HG03378 (cell line): ENCODE data around the gene LRRC74B.
A peak's percentile ranks its signal among the peaks of the same experiment; 100 is the strongest.
"Not testable (repeated sequence)": the region's sequence is repeated elsewhere in the genome, so short reads cannot be mapped to it uniquely, and the experiment has no call there.

Experiments used
- ATAC-seq: cut with Tn5 transposase; IDR thresholded peaks from one replicate; pipeline ENCODE4 v1.9.1; 2021; ENCODE audit warnings: mild to moderate bottlenecking, moderate library complexity; ENCODE audit not compliant: unreplicated experiment

LRRC74B gene, protein sequence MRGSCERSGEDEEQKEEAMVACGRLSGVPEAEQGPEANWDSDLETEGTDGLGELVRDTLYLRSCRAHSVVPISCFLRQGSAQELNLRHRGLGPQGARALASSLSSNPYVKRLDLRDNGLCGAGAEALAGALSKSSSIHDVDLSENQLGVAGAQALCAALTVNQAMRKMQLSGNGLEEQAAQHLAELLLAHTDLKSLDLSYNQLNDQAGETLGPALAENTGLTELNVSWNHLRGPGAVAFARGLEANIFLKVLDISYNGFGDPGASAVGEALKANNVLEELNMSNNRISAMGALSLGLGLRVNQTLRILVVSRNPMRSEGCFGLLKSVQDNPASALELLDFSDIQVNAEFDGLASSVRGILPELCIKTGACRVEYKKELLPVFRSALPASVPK

DNA sequence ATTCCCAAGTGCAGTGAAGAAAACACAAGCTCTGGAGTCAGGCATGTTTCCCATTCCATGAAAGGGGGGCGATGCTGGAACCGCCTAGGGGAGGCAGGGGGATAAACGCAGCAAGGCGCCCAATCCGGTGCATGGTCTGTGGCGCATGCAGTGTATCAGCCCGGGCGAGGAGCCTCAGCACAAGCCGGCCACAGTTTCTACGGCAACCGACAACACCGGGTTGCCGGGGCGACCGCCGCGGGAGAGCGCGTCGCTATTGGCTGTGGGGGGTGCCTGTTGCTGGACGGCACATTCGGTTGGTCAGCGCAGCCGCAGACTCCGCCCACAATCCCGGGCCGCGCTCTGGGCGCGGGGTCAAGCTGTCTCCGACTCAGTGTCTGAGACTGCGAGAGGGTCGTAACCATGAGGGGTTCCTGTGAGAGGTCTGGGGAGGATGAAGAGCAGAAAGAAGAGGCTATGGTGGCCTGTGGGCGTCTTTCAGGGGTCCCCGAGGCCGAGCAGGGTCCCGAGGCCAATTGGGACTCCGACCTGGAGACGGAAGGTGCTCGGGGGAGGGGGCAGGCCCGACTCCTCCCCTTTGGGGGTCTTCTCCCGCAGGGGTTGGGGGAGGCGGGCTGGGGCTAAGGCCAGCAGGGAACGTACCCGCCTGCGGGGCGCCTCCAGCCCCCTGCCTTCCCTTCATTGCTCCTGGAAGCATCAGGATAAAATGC is at the start of gene LRRC74B:
TSS of gene LRRC74B (plus strand) at position 362 of the 710 bp plus-strand sequence. CDS start at position 403, 41 bp downstream.
- ATAC-seq, result no peak

DNA sequence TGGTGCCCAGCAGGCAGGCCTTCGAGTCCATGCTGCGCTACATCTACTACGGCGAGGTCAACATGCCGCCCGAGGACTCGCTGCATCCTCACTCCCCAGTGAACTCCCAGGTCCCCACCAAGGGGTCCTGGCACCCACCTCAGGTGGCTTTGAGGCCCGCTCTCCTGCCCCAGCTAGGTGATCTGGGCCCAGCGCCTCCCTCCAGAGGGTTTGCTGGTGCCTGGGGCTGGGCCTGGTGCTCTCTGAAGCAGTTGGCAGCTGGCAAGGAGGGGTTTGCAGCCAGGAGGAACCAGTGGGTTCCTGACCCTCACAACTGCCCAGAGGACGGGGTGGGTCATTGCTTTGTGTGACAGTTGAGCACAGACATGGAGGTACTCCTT is 49.7 kb upstream of the LRRC74B start:
- no peak for ATAC-seq

DNA sequence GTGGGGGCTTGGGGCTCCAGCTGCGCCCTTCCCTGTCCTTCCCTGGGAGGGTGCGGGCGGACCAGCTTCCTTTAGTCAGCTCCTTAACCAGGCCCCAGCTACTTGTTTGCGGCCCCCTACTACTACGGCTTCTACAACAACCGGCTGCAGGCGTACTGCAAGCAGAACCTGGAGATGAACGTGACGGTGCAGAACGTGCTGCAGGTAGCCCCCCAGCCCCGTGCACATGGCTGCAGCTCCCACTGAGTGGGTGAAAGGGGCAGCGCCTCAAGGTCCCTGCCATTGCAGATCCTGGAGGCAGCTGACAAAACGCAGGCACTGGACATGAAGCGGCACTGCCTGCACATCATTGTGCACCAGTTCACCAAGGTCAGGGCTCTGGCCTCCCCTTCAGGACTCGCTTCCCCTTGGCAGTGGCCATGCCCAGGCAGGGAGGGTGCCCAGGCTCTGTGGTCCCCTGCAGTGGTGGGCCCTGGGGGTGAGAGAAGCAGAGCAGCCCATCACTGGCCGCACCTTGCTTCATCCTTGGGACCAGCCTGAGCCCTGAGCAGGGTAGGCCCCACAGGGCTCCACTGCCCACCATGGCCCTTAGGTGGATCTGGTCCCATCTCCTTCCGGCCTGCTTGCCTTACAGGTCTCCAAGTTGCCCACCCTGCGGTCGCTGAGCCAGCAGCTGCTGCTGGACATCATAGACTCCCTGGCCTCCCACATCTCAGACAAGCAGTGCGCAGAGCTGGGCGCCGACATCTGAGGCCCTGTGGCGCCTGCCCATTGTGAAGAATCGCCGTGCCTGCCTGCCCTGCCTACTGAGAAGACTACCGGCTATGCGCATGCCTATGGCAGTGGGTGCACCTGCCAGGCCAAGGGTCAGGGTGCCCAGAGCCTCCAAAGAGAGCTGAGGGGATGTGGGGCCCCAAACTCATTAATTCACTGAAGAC is 48.9 kb upstream of the LRRC74B start:
- ATAC-seq, result no peak

DNA sequence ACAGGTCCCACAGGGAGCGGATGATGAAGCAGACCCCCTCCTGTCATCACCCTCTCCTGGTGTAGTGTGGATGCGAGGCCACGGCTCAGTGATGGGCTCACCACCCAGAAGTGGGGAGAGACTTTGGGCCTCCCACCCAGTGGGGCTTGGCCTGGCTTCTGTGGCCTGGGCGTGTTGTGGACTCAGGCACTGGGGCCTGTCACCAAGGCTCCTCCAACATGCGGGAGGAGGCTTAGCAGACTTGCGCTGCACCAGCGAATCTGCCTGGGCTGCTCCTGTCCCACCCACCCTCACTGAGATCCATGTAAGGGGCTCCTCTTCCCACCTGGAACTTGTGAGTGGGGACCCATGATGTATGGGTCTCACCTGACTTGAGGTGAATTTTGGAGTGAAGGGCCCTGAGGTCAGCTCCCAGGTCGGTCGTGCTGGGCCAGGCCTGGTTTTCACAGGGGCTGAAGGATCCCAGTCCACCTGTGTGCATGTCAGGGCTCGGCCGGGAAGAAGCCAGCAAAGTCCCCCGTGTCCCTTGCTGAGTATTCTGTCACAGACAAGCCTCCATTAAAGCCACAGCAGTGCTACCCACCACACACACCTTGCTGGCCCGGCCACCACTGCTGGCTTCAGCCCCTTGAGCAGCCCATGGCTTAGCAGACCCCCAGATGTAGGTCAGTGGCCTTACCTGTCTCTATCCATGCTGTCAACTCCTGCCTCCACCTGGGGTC is 48.0 kb upstream of the LRRC74B start:
- no peak for ATAC-seq

DNA sequence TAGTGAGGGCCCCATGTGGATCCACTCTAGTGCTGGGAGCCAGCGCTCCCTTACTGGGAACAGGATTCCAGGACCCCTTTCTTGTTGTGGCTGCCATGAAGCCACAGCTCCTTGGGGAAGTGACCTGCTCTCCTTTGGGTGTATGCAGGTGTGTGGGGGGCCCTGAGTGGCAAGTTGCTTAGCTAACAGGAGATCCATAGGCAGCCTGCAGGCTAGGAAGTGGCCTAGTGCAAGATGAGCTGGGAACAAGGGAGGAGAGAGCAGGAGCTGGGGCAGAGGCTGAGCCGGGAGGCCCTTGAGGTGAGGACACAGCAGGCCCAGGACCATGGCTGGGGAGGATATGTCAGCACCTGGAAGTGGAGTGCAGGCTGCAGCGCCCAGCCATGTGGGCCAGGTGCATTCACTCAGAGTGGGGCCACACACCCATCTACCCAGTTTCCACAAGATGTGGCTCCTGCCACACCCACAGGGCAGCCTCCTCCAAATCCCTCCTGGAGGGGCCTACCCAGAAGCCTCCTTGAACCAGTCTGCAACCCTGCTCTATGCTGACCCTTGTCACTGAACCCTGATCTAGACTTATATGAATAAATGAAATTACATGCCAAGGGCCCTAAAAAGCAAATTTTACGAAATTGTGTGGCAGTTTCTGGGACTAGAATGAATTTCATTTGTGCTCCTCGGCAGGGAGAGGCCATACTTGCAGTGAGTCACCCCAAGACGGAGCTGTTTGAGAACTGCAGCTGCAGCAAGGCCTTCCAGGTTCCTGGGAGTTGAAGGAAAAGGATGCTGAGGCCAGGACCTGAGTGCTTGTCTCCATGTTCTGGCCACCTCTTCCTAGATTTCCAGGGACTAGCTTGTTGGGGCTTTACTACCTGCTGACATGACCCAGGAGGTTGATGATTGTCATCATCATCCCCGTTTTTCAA is 47.1 kb upstream of the LRRC74B start:
- ATAC-seq, result no peak

DNA sequence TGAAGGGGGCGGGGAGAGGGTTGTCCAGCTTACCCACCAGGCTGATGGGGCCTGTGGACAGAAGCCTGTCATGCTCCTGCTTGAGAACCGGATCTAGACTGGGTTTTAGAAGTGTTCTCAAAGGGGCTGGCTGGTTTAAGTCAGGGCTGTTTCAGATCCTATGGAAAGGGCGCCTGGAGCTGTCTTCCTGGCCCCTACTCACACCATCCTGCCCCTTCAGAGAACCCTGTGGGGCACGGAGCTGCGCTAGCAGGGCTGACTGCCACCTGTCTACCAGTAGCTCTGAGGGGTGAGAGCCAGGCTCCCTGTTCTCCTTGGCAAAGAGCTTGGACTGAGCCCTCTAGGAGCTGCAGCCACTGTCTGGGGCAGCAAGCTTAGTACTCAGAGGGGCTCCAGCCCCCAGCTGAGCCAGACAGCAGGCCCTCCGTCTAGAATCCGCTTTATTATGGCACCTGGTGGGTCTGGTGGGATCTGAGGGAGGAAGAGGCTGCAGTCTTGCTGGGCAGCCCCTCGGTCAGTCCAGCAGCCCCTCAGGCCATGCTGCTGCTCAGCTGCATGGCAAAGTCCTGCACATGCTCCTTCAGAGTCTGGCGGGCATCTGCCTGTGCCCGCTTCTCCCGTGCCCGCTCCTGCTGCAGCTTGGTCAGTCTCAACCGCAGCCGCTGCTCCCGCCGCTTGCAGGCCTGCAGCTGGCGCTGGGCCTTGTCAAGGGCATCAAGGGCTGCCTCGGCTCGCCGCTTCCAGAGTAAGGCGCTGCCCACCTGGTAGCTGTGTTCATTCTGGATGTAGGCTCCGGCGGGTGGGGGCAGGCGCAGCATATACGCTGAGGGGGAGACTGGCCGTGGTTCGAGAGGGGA is 46.2 kb upstream of the LRRC74B start:
- ATAC-seq, result no peak

DNA sequence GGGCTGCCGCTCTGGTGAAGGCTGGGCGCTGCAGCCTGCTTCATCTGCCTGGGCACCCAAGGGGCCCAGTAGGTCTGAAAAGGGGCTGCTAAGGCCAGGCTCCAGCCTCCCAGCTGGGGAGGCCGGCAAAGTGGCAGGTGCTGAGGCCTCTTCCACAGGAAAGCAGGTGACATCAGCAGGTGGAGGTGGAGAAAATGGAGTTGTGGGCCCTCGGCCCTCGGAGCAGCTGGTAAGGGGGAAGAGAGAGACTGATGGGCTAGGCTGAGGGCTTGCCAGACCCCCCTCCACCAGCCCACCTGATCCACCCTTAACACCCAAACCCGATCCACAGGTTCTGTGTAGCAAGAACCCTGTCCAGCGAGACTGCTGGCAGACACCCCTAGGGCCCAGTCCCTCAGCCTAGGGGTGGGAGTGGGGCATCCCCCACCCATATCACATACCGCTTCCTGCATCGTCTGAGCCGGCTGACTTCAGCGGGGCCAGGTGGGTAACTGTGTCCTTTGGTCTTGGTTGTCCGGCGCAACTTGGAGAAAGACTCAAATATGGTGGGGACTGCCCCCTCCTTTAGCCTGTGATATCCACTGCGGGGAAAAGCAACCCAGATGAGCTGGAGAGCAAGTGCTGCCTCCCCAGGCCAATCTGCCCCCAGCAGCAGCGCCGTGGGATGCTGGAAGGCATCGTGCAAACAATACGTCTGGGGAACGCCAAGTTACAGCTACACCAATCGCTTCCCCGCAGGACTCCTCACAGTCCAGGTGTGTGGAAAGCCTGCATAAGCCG is 45.3 kb upstream of the LRRC74B start:
- ATAC-seq, result no peak

DNA sequence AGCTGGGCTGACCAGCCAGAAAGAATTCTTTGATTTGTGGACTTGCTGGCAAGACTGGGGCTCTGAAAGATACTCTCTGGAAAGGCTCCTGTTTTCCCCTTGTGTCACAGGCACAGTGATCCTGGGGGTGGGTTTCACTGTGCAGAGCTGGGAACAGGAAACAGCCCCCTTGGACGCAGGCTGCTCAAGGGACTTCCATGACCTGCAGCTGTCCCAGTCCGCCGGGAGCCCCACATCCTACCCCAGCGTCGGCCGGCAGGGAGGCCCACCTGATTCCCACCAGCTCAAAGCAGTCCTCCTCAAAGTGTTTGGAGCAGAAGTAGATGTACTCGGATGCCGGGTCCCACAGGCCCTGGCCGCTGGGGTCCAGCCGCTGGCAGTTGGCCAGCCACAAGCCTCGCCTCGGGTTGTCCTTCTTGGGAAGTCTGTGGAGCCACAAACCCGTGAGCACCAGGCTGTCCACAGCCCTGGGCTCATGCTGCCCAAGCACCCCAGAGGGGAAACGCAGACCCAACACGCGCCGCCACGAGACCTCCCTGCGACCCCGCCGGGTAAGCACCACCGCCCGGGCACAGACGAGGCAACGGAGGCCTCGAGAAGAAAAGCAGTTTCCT is 44.7 kb upstream of the LRRC74B start:
- ATAC-seq, result no peak

DNA sequence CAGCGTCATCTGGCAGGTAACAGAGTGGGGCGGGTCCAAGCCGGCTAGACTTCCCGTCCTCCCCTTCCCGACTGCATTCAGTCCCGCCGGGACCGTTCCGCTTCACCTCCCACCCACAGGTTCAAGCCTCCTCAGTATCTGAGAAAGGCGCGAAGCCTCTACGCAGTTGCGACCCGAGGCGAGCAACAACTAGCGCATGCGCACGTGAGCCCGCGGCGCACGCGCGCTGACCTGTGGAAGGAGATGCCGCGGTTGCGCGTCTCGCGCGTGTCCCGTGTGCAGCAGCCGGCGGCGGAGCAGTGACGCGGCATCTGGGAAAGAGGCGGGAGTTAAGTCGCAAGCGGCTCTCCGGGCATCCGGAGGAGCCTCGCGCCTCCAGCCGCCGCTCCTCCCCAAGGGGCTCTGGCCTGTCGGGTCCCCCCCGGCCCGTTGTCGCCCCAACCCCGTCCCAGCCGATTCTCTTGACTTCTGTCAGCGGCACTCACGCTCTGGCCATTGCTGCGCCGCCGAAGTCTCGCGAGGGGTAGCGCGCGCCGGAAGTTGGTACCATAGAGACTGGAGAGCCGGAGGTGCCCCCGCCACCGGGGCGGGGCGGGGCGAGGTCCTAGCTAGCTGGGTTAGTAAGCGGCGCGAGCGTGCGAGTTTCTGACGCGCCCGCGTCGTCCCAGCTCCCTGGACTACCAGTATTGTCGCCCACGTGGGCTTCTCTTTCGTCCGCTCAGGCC is 44.0 kb upstream of the LRRC74B start, which contains the start of gene THAP7:
TSS of gene THAP7 (minus strand) at position 518 of the 725 bp plus-strand sequence. CDS start at position 311, 207 bp downstream.
- peak; percentile 69 for ATAC-seq

DNA sequence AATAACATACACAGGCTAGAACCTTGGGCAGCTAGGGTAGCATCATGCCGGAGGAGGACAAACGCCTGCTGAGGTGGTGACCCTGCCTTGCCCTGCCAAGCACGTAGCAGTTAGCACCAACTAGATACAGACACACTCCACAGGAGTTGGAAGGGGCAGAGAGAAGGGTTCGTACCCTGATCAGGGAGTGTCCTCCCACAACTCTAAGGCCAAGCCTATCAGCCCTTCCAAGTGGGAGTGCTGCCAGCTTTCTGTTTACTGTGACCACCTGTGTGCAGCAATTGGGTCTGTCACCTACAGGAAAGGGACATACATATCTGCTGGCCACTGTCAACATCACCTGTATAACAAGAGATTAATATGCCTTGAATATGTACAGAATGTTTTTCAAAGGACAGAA is 42.0 kb upstream of the LRRC74B start:
- ATAC-seq, result no peak

DNA sequence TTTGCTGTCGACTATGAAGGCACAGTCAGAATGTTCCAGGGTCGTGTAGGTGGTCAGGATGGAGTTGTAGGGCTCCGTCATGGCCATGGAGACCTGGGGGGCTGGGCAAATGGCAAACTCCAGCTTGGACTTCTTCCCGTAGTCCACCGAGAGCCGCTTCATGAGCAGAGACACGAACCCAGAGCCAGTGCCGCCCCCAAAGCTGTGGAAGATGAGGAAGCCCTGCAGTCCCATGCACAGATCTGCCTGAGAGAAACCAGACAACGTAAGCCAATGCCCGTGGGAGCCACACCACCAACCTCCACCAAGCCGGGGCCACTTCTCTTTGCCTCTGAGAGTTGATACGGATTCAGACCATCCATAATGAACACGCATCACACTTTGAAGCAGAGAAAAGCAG is 36.5 kb upstream of the LRRC74B start:
- not testable (repeated sequence) for ATAC-seq

DNA sequence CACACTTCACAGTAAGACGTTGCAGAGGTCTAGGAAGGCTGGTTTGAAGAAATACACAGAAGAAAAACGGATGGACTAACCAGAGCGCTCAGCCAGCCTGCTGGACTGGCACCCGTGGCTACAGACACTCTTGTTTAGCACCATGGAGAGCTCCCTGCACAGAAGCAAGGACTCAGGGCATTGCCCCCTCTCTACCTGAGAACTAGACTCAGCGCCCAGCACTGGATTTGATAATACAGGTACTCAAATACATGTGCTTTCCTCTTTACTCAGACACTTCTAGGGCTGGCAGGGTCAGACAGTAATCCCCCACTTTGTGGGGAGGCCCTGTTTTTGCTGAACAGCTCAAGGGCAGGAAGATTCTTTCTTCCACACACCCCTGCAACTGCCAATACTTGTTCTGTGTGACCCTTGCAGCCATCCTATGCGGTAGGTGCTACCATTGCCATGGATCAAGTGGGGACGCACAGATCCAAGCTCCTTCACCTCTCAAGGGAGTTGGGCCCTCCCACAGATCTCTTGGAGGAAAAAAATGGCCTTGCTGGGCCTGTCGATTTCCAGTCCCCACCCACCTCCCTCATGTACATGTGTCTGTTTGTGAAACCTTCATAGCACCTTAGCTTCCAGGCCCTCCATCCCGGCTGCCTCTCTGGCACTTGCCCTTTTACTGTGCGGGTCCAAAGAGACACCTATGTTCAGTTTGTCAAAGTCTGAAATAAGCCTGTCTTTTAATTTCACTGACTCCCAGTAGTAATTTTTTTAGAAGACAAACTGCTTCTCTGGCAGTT is 35.9 kb upstream of the LRRC74B start:
- ATAC-seq, result no peak

DNA sequence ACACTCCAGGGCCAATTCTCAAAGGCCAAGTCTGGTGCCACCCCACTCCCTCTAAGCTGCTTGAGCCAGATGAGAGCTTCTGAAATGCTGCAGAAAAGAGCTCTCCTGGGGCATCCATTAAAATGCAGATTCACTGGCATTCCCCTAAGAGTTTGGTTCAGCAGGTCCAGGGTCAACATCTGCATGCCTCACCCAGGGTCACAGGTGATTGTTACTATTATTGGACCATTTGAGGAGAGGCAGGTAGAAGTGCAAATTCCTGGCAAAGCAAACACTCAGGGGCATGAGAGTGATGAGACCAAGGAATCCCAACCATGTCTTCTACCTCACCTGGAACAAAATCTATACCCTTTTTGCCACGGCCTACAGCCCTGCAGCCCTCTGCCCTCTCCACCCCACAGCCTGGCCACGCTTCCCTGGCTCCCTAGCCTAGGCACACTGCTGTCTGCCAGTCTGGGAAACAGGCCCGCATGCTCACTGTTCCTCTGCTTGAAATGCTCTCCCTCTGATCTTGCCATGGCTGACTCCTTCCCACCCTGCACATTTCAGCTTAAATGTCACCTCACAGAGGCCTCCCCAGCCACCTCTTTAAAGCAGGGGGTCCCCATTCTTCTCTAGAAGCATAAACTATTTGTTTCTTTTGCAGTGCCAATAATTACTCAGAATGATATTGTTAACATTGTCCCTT is 35.2 kb upstream of the LRRC74B start:
- ATAC-seq, result no peak

DNA sequence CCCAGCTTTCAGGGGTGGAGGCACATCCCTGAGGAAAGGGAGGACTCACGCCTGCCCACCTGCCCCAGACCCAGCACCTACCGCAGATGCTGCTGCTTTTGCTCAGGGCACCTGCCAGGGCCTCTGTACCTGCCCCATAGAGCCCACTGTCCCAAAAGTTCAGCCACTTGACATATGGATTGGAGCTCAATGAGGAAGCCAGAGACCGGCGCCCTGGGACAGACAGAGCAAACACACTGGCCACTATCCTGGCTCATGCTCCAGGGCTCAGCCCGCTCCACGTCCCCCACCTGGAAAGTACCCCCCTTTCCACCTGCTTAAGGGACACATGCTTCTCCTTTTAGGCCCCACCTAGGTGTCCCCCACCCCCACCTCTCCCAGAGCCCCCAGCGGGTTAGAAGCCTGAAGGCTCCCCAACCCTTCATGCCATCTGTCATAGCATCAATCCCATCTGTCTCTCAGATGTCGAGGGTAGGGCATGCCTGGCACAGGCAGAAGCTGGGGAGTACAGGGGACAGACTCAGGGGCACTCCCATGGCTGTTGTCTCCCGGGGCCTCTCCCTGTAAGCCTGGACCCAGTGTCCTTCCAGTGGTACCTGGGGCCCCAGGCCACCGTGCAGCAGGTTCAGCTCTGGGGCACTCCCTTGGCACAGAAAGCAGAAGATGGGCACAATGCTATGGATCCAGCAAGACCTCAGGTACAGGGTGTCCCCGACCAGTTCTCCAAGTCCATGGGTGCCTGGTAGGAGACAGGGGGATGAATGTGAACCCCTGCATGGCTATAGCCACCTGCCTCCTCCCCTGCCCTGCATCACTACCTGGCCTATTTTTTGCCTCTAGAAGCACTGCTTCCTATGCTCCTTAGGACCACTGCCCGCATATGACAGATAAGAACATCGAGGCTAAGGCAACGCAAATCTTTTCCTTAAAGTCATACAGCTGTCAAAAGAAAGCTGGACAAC is 33.0 kb upstream of the LRRC74B start:
- ATAC-seq, result no peak
